Naive thymus-derived CD8-positive, alpha-beta T cell (primary cell): ENCODE results near the gene FRMD5. TPM values are rescaled to one million over a fixed set of nuclear protein-coding genes. Genes with fewer than 3 reads are reported as not detected.

Source experiments
- ATAC-seq, 2 donors: fragments of 150-1000 bp; cut with Tn5 transposase in 1 of 2; sonication (Bioruptor Pico), chemical (Tn5 transposase) in 1 of 2; 1 replicate in 1 of 2; 2 replicates in 1 of 2; pipeline ENCODE4 v1.10.0; 2021; ENCODE audit warnings: mild to moderate bottlenecking in 2 of 2, moderate library complexity in 2 of 2
- POLR2A ChIA-PET: fragments of 350-600 bp; sonication (Branson Sonifier 250); formaldehyde crosslinking; loops from one replicate; lab custom pipeline; 2021; ENCODE audit warnings: antibody characterized with exemption; lab: Charles Lee
- DNase-seq, 10 donors: peaks; one replicate each; pipeline versions ENCODE4 v3.0.0 to v3.0.0-alpha.2; 2020 to 2022
- H3K27ac Mint-ChIP-seq, 10 donors: one replicate each; pipeline ENCODE4 v1.8.0; 2020 to 2022; ENCODE audit warnings: mild to moderate bottlenecking in 10 of 10, mixed read lengths in 10 of 10, moderate library complexity in 4 of 10, inconsistent platforms in 1 of 10
- H3K27me3 Mint-ChIP-seq, 5 donors: one replicate each; pipeline ENCODE4 v1.8.0; 2021 to 2022; ENCODE audit warnings: mixed read lengths in 5 of 5
- H3K36me3 Mint-ChIP-seq, 3 donors: one replicate each; pipeline ENCODE4 v1.8.0; 2020 to 2022; ENCODE audit warnings: mixed read lengths in 3 of 3, mild to moderate bottlenecking in 2 of 3, inconsistent platforms in 1 of 3
- H3K4me1 Mint-ChIP-seq, 4 donors: one replicate each; pipeline ENCODE4 v1.8.0; 2021 to 2022; ENCODE audit warnings: mixed read lengths in 4 of 4
- H3K4me3 Mint-ChIP-seq, 10 donors: one replicate each; pipeline ENCODE4 v1.8.0; 2020 to 2022; ENCODE audit warnings: mild to moderate bottlenecking in 10 of 10, mixed read lengths in 10 of 10, moderate library complexity in 6 of 10, inconsistent platforms in 1 of 10
- H3K9me3 Mint-ChIP-seq, 9 donors: one replicate each; pipeline ENCODE4 v1.8.0; 2020 to 2022; ENCODE audit warnings: mixed read lengths in 9 of 9, mild to moderate bottlenecking in 3 of 9, inconsistent platforms in 1 of 9, moderate library complexity in 1 of 9
- polyA plus RNA-seq, 3 donors: library from polyadenylated mRNA; unstranded; fragments of 300-500 nt; fragmentation: Illumina TruSeq; gene quantifications; one replicate each; pipeline ENCODE4 v1.2.3, GENCODE V29; 2021
- total RNA-seq, 8 experiments: library from RNA in 2 of 8; stranded (reverse) in 2 of 8; gene quantifications; one replicate each; pipeline ENCODE4 v1.2.3 and lab custom pipeline; 2021 to 2026

Gene FRMD5
- total and polyA plus RNA-seq, 5 experiments from 2014 or later = 0.14 to 0.21 (median 0.18) TPM; not detected in 1

DNA sequence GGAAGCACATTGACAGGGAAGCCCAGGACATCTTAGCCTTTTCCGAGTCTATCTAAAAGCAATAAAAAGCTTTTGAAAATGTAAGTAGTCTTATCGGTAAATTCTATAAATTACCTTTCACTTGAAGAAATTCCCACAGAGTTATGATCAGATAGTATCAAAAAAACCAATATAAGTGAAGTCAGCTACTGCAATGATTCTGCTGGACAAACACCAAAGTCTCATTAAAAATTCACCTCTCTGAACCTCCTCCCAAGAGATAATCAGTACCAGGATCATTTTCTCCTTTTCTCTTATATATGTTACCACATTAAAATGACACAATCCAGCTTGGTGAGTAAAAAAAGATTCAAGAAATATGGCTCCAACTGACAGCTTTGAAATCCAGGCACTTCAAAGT, 69.2 kb downstream of the FRMD5 start:
- H3K4me1 Mint-ChIP-seq = peaks cover 0 to 1% (median 0%) of the 10 kb centered on the region in 4 donors
- H3K36me3 Mint-ChIP-seq = no peaks in the 10 kb centered on the region
- no peak for ATAC-seq
- H3K4me3 Mint-ChIP-seq = no peak overlapping the region
- H3K27me3 Mint-ChIP-seq = peaks cover 7 to 22% (median 13%) of the 10 kb centered on the region in 5 donors
- H3K27ac Mint-ChIP-seq = no peak overlapping the region
- H3K9me3 Mint-ChIP-seq = no peaks in the 10 kb centered on the region
- POLR2A ChIA-PET = no interaction called here
- DNase-seq = no peak

DNA sequence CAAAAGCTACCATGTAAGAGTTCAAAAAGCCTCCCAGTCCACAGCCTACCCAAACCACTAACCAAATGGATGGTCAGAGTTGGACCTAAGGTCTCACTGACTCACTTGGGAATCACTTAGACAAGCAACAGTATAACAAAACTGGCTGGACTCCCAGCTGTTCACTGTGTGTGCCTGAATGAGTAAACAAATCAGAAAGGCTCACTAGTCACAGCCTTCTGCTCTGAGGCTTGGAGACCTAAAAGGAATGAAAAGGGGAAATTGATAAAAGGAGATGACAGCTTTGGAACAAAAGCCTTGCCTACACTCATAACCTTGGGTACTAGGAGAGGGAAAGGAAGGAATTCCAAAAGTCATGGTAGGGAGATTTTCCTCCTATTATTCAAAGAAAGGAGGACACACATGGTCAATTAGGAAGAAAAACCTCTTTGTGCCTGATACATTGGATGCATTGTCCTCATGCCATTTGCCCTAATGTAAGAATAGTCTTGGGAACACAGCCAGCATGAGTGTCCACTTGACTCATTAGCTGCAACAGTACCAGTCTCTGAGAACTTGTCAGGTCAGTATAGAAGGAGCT, 92.3 kb downstream of the FRMD5 start:
- DNase-seq = no peak
- Mint-ChIP-seq H3K4me3 (no peak overlapping the region), H3K4me1 (no peaks in the 10 kb centered on the region), H3K27me3 (peaks cover 1 to 31% (median 8%) of the 10 kb centered on the region in 5 donors), H3K36me3 (no peaks in the 10 kb centered on the region), H3K9me3 (no peaks in the 10 kb centered on the region), H3K27ac (no peak overlapping the region)
- POLR2A ChIA-PET = no interaction called here
- ATAC-seq = no peak

DNA sequence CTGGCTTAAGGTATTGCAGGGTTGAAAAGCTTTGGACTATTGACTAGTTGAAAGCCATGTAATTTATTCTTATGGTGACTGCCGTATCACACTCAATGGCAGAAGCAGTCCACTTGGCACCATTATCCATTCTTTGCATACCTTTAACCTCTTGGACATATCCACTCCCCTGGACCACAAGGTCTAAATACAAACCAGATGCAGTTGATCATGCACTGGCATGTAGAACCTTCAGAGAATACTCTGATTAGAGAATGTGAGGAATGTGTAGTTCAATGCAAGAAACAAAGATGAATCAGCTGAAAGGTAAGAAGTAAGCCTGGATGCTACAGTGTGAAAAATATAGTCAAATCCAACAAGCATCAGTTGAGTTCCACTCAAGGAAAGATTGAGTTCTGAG, 93.1 kb downstream of the FRMD5 start:
- Mint-ChIP-seq H3K27me3 (peaks cover 1 to 31% (median 5%) of the 10 kb centered on the region in 5 donors), H3K9me3 (no peaks in the 10 kb centered on the region), H3K36me3 (no peaks in the 10 kb centered on the region), H3K4me1 (no peaks in the 10 kb centered on the region), H3K27ac (no peak overlapping the region), H3K4me3 (no peak overlapping the region)
- ATAC-seq (no peak), DNase-seq (no peak)
- POLR2A ChIA-PET = no interaction called here

DNA sequence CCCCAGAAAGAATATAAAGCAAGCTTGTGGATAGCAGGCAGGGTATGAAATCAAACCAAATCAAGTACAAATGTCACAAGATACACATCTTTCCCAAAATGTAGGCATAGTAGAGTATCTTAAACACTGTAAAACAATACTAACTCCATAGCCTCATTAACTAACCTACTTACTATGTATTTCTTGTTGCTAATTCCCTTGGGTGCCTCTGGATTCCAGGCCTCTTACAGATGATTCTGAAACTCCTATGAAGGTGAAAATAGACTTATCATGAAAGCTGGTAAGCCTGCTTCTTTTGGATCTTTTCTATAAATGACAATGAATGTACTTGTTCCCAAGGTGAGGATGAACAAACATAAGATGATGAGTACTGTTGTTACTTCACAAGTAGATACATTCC, 93.8 kb downstream of the FRMD5 start:
- Mint-ChIP-seq H3K27me3 (peaks cover 1 to 26% (median 3%) of the 10 kb centered on the region in 5 donors), H3K4me1 (no peaks in the 10 kb centered on the region), H3K9me3 (no peaks in the 10 kb centered on the region), H3K27ac (no peak overlapping the region), H3K36me3 (no peaks in the 10 kb centered on the region), H3K4me3 (no peak overlapping the region)
- ATAC-seq = no peak
- POLR2A ChIA-PET = no interaction called here
- DNase-seq = no peak

DNA sequence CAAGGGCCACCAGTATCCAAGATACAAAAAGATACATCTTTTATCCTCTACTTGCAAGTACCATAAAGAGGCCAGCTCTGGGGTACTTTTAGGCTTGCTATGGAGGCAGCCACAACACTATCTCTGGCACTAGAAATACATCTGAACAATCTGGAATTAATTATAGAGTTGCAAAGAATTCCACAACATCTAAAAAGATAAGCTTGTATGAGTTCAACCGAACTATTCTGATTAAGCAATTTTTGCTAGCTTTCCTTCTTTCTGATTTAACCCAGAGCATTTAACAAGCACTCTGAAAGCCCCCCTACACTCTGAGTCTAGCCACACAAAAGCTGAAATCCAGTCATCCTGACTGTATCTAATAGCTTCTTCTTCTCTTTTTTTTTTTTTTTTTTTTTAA, 95.4 kb downstream of the FRMD5 start:
- no peak overlapping the region for H3K27ac Mint-ChIP-seq
- DNase-seq (no peak), ATAC-seq (no peak)
- POLR2A ChIA-PET = no interaction called here
- no peak overlapping the region for H3K4me3 Mint-ChIP-seq
- H3K36me3 Mint-ChIP-seq = no peaks in the 10 kb centered on the region
- H3K4me1 Mint-ChIP-seq = no peaks in the 10 kb centered on the region
- H3K27me3 Mint-ChIP-seq = peaks cover 1 to 34% (median 10%) of the 10 kb centered on the region in 5 donors
- H3K9me3 Mint-ChIP-seq = no peaks in the 10 kb centered on the region

- ATAC-seq = no peak
- Mint-ChIP-seq H3K27me3 (peaks cover 4 to 34% (median 15%) of the 10 kb centered on the region in 5 donors), H3K4me1 (no peaks in the 10 kb centered on the region), H3K36me3 (no peaks in the 10 kb centered on the region), H3K9me3 (no peaks in the 10 kb centered on the region), H3K4me3 (no peak overlapping the region), H3K27ac (no peak overlapping the region)
- POLR2A ChIA-PET = no interaction called here
- no peak for DNase-seq
Measured at GRCh38 chr15:44097552-44097951, 97.5 kb downstream of the FRMD5 start.

GRCh38 chr15:44096596-44096995, 98.5 kb downstream of the FRMD5 start:
- DNase-seq (no peak), ATAC-seq (no peak)
- Mint-ChIP-seq H3K4me3 (no peak overlapping the region), H3K4me1 (no peaks in the 10 kb centered on the region), H3K9me3 (no peaks in the 10 kb centered on the region), H3K27me3 (peaks cover 6 to 24% (median 16%) of the 10 kb centered on the region in 5 donors), H3K36me3 (no peaks in the 10 kb centered on the region), H3K27ac (no peak overlapping the region)
- POLR2A ChIA-PET = no interaction called here

GRCh38 chr15:44094781-44095180, 100.3 kb downstream of the FRMD5 start:
- Mint-ChIP-seq H3K4me1 (no peaks in the 10 kb centered on the region), H3K27me3 (peaks cover 6 to 24% (median 16%) of the 10 kb centered on the region in 5 donors), H3K4me3 (no peak overlapping the region), H3K9me3 (no peaks in the 10 kb centered on the region), H3K36me3 (no peaks in the 10 kb centered on the region), H3K27ac (no peak overlapping the region)
- POLR2A ChIA-PET = no interaction called here
- ATAC-seq = no peak
- DNase-seq = no peak

- Mint-ChIP-seq H3K4me3 (no peak overlapping the region), H3K9me3 (no peaks in the 10 kb centered on the region), H3K27ac (no peak overlapping the region), H3K27me3 (peaks cover 6 to 24% (median 15%) of the 10 kb centered on the region in 5 donors), H3K36me3 (no peaks in the 10 kb centered on the region), H3K4me1 (no peaks in the 10 kb centered on the region)
- POLR2A ChIA-PET = no interaction called here
- no peak for DNase-seq
- ATAC-seq = no peak
Measured at GRCh38 chr15:44093836-44094235, 101.2 kb downstream of the FRMD5 start.

GRCh38 chr15:44092221-44092620, 102.8 kb downstream of the FRMD5 start:
- no peak overlapping the region for H3K4me3 Mint-ChIP-seq
- ATAC-seq (no peak), DNase-seq (no peak)
- peaks cover 6 to 24% (median 15%) of the 10 kb centered on the region in 5 donors for H3K27me3 Mint-ChIP-seq
- H3K36me3 Mint-ChIP-seq = no peaks in the 10 kb centered on the region
- no peaks in the 10 kb centered on the region for H3K4me1 Mint-ChIP-seq
- H3K27ac Mint-ChIP-seq = no peak overlapping the region
- POLR2A ChIA-PET = no interaction called here
- no peaks in the 10 kb centered on the region for H3K9me3 Mint-ChIP-seq

DNA sequence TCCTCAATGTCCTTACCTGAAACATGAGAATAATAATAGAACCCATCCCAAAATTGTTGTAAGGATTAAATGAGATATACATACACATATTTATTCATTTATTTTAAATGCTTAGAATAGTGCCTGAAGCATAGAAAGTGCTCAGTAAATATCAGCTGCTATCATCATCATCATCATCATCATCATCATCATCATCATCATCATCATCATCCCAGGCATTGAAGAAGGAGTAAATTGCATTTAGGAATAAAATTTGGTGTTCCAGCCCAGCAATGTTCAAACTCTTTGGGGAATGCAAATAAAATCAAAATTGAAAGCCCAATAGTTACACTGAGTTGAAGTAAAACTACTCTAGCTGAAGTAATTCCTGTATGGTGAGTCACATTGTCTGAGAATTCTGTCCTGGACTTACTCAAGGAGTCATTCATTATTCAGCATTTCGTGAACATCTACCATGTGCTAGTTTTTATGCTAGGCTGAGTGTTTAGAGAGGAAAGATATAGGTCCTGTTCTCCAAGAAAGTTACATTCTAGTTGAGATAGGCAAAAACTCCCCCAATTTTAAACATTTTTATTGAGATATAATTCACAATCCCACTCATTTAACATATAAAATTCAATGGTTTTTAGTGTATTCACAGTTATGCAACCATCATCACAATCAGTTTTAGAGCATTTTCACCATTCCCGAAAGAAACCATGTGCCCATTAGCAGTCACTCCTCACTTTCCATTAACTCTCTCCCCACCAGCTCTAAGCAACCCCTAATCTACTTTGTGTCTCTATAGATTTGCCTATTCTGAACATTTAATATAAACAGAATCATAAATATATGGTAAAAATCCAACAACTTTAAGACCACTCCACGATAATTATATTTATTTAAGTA, 107.2 kb downstream of the FRMD5 start:
- Mint-ChIP-seq H3K36me3 (no peaks in the 10 kb centered on the region), H3K27ac (no peak overlapping the region), H3K9me3 (no peaks in the 10 kb centered on the region), H3K27me3 (peaks cover 0 to 12% (median 2%) of the 10 kb centered on the region in 5 donors), H3K4me3 (no peak overlapping the region), H3K4me1 (no peaks in the 10 kb centered on the region)
- DNase-seq (no peak), ATAC-seq (no peak)
- POLR2A ChIA-PET = no interaction called here

GRCh38 chr15:44084770-44085169, 110.3 kb downstream of the FRMD5 start:
- ATAC-seq (no peak), DNase-seq (no peak)
- Mint-ChIP-seq H3K9me3 (no peaks in the 10 kb centered on the region), H3K27ac (no peak overlapping the region), H3K4me3 (no peak overlapping the region), H3K27me3 (peaks cover 0 to 18% (median 7%) of the 10 kb centered on the region in 5 donors), H3K36me3 (no peaks in the 10 kb centered on the region), H3K4me1 (no peaks in the 10 kb centered on the region)
- POLR2A ChIA-PET = no interaction called here

DNA sequence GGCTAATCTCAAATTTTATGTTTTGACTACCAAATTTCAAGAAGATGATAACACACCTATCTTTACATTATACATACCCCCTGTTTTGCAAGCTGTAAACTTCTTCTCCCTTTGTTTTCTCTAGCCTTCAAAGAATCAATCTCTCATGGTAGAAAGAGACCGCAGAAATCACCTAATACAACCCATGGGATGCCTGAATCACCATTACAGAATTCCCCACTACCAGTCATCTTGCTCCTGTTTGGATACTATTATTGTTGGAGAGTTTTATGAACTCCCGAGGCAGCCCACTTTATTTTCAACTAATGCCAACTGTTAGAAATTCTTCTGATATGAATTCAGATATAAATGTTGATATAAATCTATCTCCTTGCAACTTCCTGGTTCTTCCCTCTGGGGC, 110.9 kb downstream of the FRMD5 start:
- ATAC-seq (no peak), DNase-seq (no peak)
- H3K27ac Mint-ChIP-seq = no peak overlapping the region
- POLR2A ChIA-PET = no interaction called here
- H3K27me3 Mint-ChIP-seq = peaks cover 3 to 24% (median 7%) of the 10 kb centered on the region in 5 donors
- H3K36me3 Mint-ChIP-seq = no peaks in the 10 kb centered on the region
- H3K9me3 Mint-ChIP-seq = no peaks in the 10 kb centered on the region
- H3K4me3 Mint-ChIP-seq = no peak overlapping the region
- H3K4me1 Mint-ChIP-seq = no peaks in the 10 kb centered on the region
